Hepatocyte (in vitro differentiated cells): ENCODE results near the gene INPP5K. TPM values are rescaled to one million over a fixed set of nuclear protein-coding genes. Genes with fewer than 3 reads are reported as not detected.

Source experiments
- DNase-seq: peaks from one replicate; pipeline ENCODE4 v3.0.0-alpha.2; 2016; ENCODE audit warnings: low spot score
- H2AFZ ChIP-seq: fragments of 200-600 bp; sonication (generic); 2 replicates; pipeline ENCODE4 v1.6.0; 2016; ENCODE audit warnings: antibody characterized with exemption, mild to moderate bottlenecking
- H3K27ac ChIP-seq: fragments of 200-600 bp; sonication (generic); 2 replicates; pipeline ENCODE4 v1.5.1; 2016; ENCODE audit warnings: mild to moderate bottlenecking
- H3K27me3 ChIP-seq: fragments of 200-600 bp; sonication (generic); 2 replicates; pipeline ENCODE4 v1.6.1; 2016
- H3K36me3 ChIP-seq: fragments of 200-600 bp; sonication (generic); replicated peaks from 2 replicates; pipeline ENCODE4 v1.5.1; 2016; ENCODE audit warnings: low read depth; ENCODE audit not compliant: insufficient read depth
- H3K4me1 ChIP-seq: fragments of 200-600 bp; sonication (generic); 2 replicates; pipeline ENCODE4 v1.5.1; 2016; ENCODE audit warnings: mild to moderate bottlenecking, moderate library complexity; ENCODE audit not compliant: insufficient read depth
- H3K4me2 ChIP-seq: fragments of 200-600 bp; sonication (generic); 2 replicates; pipeline ENCODE4 v1.6.0; 2016
- H3K4me3 ChIP-seq: fragments of 200-600 bp; sonication (generic); 2 replicates; pipeline ENCODE4 v1.5.1; 2016; ENCODE audit warnings: mild to moderate bottlenecking
- H3K79me2 ChIP-seq: fragments of 200-600 bp; sonication (generic); 2 replicates; pipeline ENCODE4 v1.6.0; 2017; ENCODE audit warnings: mild to moderate bottlenecking
- H3K9me2 ChIP-seq: fragments of 200-600 bp; sonication (generic); replicated peaks from 2 replicates; pipeline ENCODE4 v1.6.0; 2017; ENCODE audit warnings: mild to moderate bottlenecking; ENCODE audit not compliant: insufficient read depth
- H3K9me3 ChIP-seq: fragments of 200-600 bp; sonication (generic); 2 replicates; pipeline ENCODE4 v1.5.1; 2016; ENCODE audit warnings: low read depth, mild to moderate bottlenecking
- H4K20me1 ChIP-seq: fragments of 200-600 bp; sonication (generic); 2 replicates; pipeline ENCODE4 v1.6.0; 2016; ENCODE audit warnings: mild to moderate bottlenecking; ENCODE audit not compliant: insufficient read depth, poor library complexity, severe bottlenecking
- EZH2 ChIP-seq: fragments of 200-600 bp; sonication (generic); IDR thresholded peaks from 2 replicates; pipeline ENCODE4 v1.6.1; 2016; ENCODE audit warnings: antibody characterized with exemption, mild to moderate bottlenecking, borderline replicate concordance
- EZH2phosphoT487 ChIP-seq: fragments of 200-600 bp; sonication (generic); IDR thresholded peaks from one replicate; pipeline ENCODE4 v1.6.1; 2018; ENCODE audit warnings: antibody characterized with exemption, mild to moderate bottlenecking, low read depth, moderate library complexity; ENCODE audit not compliant: unreplicated experiment, severe bottlenecking
- WGBS: methylation state at CpG from one replicate; pipeline ENCODE4 v1.1.6; 2016; ENCODE audit warnings: low lambda C conversion rate; ENCODE audit errors: missing lambda C conversion rate; 5-methylcytosine and 5-hydroxymethylcytosine counted together
- polyA plus RNA-seq: library from polyadenylated mRNA; unstranded; fragments of >200 nt; fragmentation: Nextera tagmentation; extraction: Ambion mirVana; gene quantifications from 2 replicates; pipeline ENCODE4 v1.2.1, GENCODE V29; 2016
- total RNA-seq: library from RNA; depleted of rRNA; stranded (reverse); fragments of >200 nt; gene quantifications from 2 replicates; pipeline ENCODE4 v1.2.3, GENCODE V29; 2014
- TF ChIP-seq, protein P1 (sequence below): fragments of 200-600 bp; sonication (generic); IDR thresholded peaks from 2 replicates; pipeline ENCODE4 v1.5.1; 2016; ENCODE audit warnings: antibody characterized with exemption, mild to moderate bottlenecking; ENCODE audit not compliant: poor library complexity

Gene INPP5K
- total and polyA plus RNA-seq, 2 experiments from 2014 or later = 34.7 to 40.4 TPM

GRCh38 chr17:1481736-1482135 is 34.7 kb downstream of the INPP5K start:
- no peaks in the 10 kb centered on the region for H3K9me2 ChIP-seq
- no peak overlapping the region for H3K4me2 ChIP-seq
- no peaks in the 10 kb centered on the region for H4K20me1 ChIP-seq
- DNase-seq = no peak
- H2AFZ ChIP-seq = no peak overlapping the region
- H3K79me2 ChIP-seq = peaks cover 25% of the 10 kb centered on the region
- TF ChIP-seq EZH2 (no peak), EZH2phosphoT487 (no peak)
- TF ChIP-seq, protein P1, sequence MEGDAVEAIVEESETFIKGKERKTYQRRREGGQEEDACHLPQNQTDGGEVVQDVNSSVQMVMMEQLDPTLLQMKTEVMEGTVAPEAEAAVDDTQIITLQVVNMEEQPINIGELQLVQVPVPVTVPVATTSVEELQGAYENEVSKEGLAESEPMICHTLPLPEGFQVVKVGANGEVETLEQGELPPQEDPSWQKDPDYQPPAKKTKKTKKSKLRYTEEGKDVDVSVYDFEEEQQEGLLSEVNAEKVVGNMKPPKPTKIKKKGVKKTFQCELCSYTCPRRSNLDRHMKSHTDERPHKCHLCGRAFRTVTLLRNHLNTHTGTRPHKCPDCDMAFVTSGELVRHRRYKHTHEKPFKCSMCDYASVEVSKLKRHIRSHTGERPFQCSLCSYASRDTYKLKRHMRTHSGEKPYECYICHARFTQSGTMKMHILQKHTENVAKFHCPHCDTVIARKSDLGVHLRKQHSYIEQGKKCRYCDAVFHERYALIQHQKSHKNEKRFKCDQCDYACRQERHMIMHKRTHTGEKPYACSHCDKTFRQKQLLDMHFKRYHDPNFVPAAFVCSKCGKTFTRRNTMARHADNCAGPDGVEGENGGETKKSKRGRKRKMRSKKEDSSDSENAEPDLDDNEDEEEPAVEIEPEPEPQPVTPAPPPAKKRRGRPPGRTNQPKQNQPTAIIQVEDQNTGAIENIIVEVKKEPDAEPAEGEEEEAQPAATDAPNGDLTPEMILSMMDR = no peak
- H3K9me3 ChIP-seq = no peaks in the 10 kb centered on the region
- H3K27ac ChIP-seq = no peak overlapping the region
- no peak overlapping the region for H3K4me3 ChIP-seq
- whole genome bisulfite sequencing = 93% methylated on average over 11 of the region's 11 CpGs
- no peaks in the 10 kb centered on the region for H3K27me3 ChIP-seq
- H3K4me1 ChIP-seq = peaks cover 8% of the 10 kb centered on the region
- no peaks in the 10 kb centered on the region for H3K36me3 ChIP-seq

DNA sequence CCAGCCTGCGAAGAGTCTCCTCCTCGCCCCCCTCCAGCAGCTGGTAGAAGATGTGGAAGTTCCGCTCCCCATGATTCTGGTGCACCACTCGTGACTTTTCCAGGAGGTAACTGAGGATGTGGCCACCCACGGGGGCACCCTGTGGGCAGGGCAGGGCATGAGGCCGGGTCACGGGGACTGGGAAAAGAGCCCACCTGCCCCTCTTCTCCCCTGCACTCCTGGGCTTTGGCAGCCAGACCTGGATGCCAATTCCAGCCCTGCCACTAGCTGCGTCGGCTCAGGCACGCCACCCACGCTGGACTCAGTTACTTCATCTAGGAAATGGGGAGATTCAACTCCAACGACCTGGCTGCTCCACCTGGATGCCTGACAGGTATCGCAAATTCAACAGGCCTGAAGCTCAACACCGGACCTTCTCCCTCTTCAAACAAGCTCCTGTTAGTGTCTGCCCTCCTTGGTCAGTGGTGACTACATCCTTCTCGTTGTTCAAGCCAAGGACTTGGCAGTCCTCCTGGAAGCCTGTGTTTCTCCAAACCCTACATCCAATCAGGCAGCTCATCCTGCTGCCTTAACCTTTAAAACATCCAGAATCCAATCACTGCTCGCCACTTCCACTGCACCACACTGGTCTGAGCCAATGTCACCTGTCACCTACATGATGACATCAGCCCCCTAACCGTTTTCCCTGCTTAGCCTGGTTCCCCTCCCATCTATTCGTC is 35.5 kb downstream of the INPP5K start:
- Histone ChIP-seq H3K9me3 (no peaks in the 10 kb centered on the region), H3K4me2 (no peak overlapping the region), H3K36me3 (no peaks in the 10 kb centered on the region), H3K4me1 (no peaks in the 10 kb centered on the region), H4K20me1 (no peaks in the 10 kb centered on the region), H3K27ac (no peak overlapping the region), H3K27me3 (no peaks in the 10 kb centered on the region), H3K9me2 (no peaks in the 10 kb centered on the region), H3K4me3 (no peak overlapping the region), H2AFZ (no peak overlapping the region), H3K79me2 (peaks cover 19% of the 10 kb centered on the region)
- no peak for DNase-seq
- no peak for TF ChIP-seq EZH2
- TF ChIP-seq, protein P1 = no peak
- no peak for TF ChIP-seq EZH2phosphoT487
- 95% methylated on average over 18 of the region's 18 CpGs for WGBS

DNA sequence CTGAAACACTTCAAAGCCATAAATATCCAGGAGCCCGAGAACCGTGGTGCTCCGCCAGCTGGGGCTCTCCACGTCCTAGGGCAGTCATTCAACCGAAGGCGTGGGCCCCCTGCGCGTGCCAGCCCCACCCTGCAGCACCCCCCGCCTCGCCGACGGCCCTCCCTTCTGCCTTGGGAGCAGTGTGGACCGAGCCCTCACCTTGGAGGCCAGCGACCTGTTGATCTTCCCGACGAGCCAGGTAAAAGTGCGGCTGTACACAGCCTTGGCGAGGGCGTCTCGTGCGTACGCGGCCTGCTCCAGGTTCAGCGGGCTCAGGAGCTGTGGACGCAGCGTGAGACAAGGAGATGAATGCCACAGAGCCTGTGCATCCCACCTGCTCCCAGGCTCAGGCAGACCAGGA is 38.0 kb downstream of the INPP5K start:
- Histone ChIP-seq H3K4me2 (no peak overlapping the region), H3K79me2 (peaks cover 5% of the 10 kb centered on the region), H3K4me1 (no peaks in the 10 kb centered on the region), H2AFZ (no peak overlapping the region), H3K9me2 (no peaks in the 10 kb centered on the region), H3K27me3 (no peaks in the 10 kb centered on the region), H3K4me3 (no peak overlapping the region), H3K36me3 (no peaks in the 10 kb centered on the region), H3K9me3 (no peaks in the 10 kb centered on the region), H3K27ac (no peak overlapping the region), H4K20me1 (no peaks in the 10 kb centered on the region)
- TF ChIP-seq, protein P1 = no peak
- TF ChIP-seq EZH2phosphoT487 (no peak), EZH2 (no peak)
- 97% methylated on average over 15 of the region's 26 CpGs for WGBS
- no peak for DNase-seq
